Trophoblast cell (in vitro differentiated cells and primary cell): ENCODE measurements around the gene GPR135.
"Not testable (repeated sequence)": the region's sequence is repeated elsewhere in the genome, so short reads cannot be mapped to it uniquely, and the experiment has no call there.

ENCODE experiments used
- DNase-seq, 2 donors: peaks; one replicate each; pipeline ENCODE4 v3.0.0-alpha.2; 2016
- H2AFZ ChIP-seq: 2 replicates; pipeline ENCODE4 v1.6.1; 2013; ENCODE audit warnings: low read length, moderate library complexity, mild to moderate bottlenecking; ENCODE audit not compliant: insufficient read depth, poor library complexity
- H2AK5ac ChIP-seq: 2 replicates; pipeline ENCODE4 v1.6.1; 2013; ENCODE audit warnings: mild to moderate bottlenecking, low read length
- H2BK120ac ChIP-seq: 2 replicates; pipeline ENCODE4 v1.6.1; 2013; ENCODE audit warnings: low read length, mild to moderate bottlenecking, moderate library complexity; ENCODE audit not compliant: insufficient read depth, poor library complexity
- H2BK12ac ChIP-seq: 2 replicates; pipeline ENCODE4 v1.6.1; 2013; ENCODE audit warnings: mild to moderate bottlenecking, low read length, moderate library complexity
- H2BK5ac ChIP-seq: 2 replicates; pipeline ENCODE4 v1.6.1; 2013; ENCODE audit warnings: low read length, low read depth, moderate library complexity, mild to moderate bottlenecking; ENCODE audit not compliant: poor library complexity
- H3K14ac ChIP-seq: 2 replicates; pipeline ENCODE4 v1.6.1; 2013; ENCODE audit warnings: mild to moderate bottlenecking, low read length
- H3K18ac ChIP-seq: 2 replicates; pipeline ENCODE4 v1.6.1; 2013; ENCODE audit warnings: mild to moderate bottlenecking, low read length
- H3K23ac ChIP-seq: 2 replicates; pipeline ENCODE4 v1.6.1; 2013; ENCODE audit warnings: low read length
- H3K27ac ChIP-seq: 2 replicates; pipeline ENCODE4 v1.5.1; 2013; ENCODE audit warnings: low read depth, mild to moderate bottlenecking, inconsistent platforms, low read length, moderate library complexity
- H3K27me3 ChIP-seq: 2 replicates; pipeline ENCODE4 v1.6.1; 2013; ENCODE audit warnings: inconsistent platforms, mild to moderate bottlenecking, low read length, moderate library complexity; ENCODE audit not compliant: insufficient read depth
- H3K36me3 ChIP-seq, 2 experiments: 1 replicate in 1 of 2; 2 replicates in 1 of 2; pipeline ENCODE4 v1.6.1; 2013; ENCODE audit warnings: low read length in 2 of 2, mild to moderate bottlenecking in 2 of 2, moderate library complexity in 1 of 2; ENCODE audit not compliant: insufficient read depth in 2 of 2, control insufficient read depth in 1 of 2
- H3K4ac ChIP-seq: 2 replicates; pipeline ENCODE4 v1.6.1; 2013; ENCODE audit warnings: low read depth, mild to moderate bottlenecking, low read length, moderate library complexity
- H3K4me1 ChIP-seq, 2 experiments: 1 replicate in 1 of 2; 2 replicates in 1 of 2; pipeline ENCODE4 v1.6.1; 2013; ENCODE audit warnings: low read length in 2 of 2, mild to moderate bottlenecking in 2 of 2, moderate library complexity in 1 of 2; ENCODE audit not compliant: insufficient read depth in 2 of 2, control insufficient read depth in 1 of 2
- H3K4me2 ChIP-seq: 2 replicates; pipeline ENCODE4 v1.6.1; 2013; ENCODE audit warnings: inconsistent platforms, mild to moderate bottlenecking, low read length, moderate library complexity
- H3K4me3 ChIP-seq: 2 replicates; pipeline ENCODE4 v1.5.1; 2013; ENCODE audit warnings: mild to moderate bottlenecking, low read depth, low read length, inconsistent platforms
- H3K79me1 ChIP-seq: one replicate; pipeline ENCODE4 v1.6.1; 2013; ENCODE audit warnings: low read length
- H3K79me2 ChIP-seq: 2 replicates; pipeline ENCODE4 v1.6.1; 2013; ENCODE audit warnings: low read length, mild to moderate bottlenecking; ENCODE audit not compliant: control insufficient read depth, insufficient read depth, poor library complexity
- H3K9ac ChIP-seq: 2 replicates; pipeline ENCODE4 v1.6.1; 2013; ENCODE audit warnings: mild to moderate bottlenecking, low read length
- H3K9me3 ChIP-seq: 2 replicates; pipeline ENCODE4 v1.6.1; 2013; ENCODE audit warnings: low read depth, mild to moderate bottlenecking, control low read depth, inconsistent platforms, low read length; ENCODE audit not compliant: insufficient read depth
- H4K12ac ChIP-seq: 2 replicates; pipeline ENCODE4 v1.6.1; 2013; ENCODE audit warnings: low read depth, mild to moderate bottlenecking, low read length, moderate library complexity
- H4K8ac ChIP-seq: 2 replicates; pipeline ENCODE4 v1.6.1; 2013; ENCODE audit warnings: low read depth, mild to moderate bottlenecking, low read length, moderate library complexity
- H4K91ac ChIP-seq: one replicate; pipeline ENCODE4 v1.6.1; 2013; ENCODE audit warnings: low read depth, mild to moderate bottlenecking, low read length, moderate library complexity
- WGBS: extraction: QIAGEN DNeasy Blood & Tissue Kit; methylation state at CpG from one replicate; pipeline ENCODE4 v1.1.7; 2013; ENCODE audit warnings: missing lambda C conversion rate; ENCODE audit not compliant: insufficient read length, insufficient coverage; ENCODE audit errors: extremely low coverage; 5-methylcytosine and 5-hydroxymethylcytosine counted together

GPR135 gene

GRCh38 chr14:59451849-59452248, 13.3 kb downstream of the GPR135 start:
- Histone ChIP-seq H3K4me3 (no peak overlapping the region), H3K9me3 (no peaks in the 10 kb centered on the region), H3K4me1 (no peaks in the 10 kb centered on the region), H3K18ac (no peak overlapping the region), H4K12ac (no peak overlapping the region), H3K79me1 (no peaks in the 10 kb centered on the region), H2BK5ac (no peak overlapping the region), H3K4ac (no peak overlapping the region), H2AK5ac (no peak overlapping the region), H3K79me2 (peaks cover 1% of the 10 kb centered on the region), H3K14ac (no peak overlapping the region), H3K36me3 (no peaks in the 10 kb centered on the region), H4K91ac (no peak overlapping the region), H2AFZ (no peak overlapping the region), H3K27me3 (no peaks in the 10 kb centered on the region), H3K23ac (no peak overlapping the region), H3K27ac (no peak overlapping the region), H2BK12ac (no peak overlapping the region), H2BK120ac (no peak overlapping the region), H3K4me2 (no peak overlapping the region), H3K9ac (no peak overlapping the region), H4K8ac (no peak overlapping the region)
- no CpG with 5 or more reads among the region's 1 CpG for WGBS
- DNase-seq: no peak

- Histone ChIP-seq H3K36me3 (no peaks in the 10 kb centered on the region), H2BK5ac (no peak overlapping the region), H3K4me3 (no peak overlapping the region), H3K9me3 (no peaks in the 10 kb centered on the region), H3K4ac (no peak overlapping the region), H3K4me2 (no peak overlapping the region), H4K8ac (no peak overlapping the region), H3K27ac (no peak overlapping the region), H4K91ac (no peak overlapping the region), H2AFZ (no peak overlapping the region), H2BK12ac (no peak overlapping the region), H3K18ac (no peak overlapping the region), H3K23ac (no peak overlapping the region), H3K79me2 (peaks cover 1% of the 10 kb centered on the region), H3K79me1 (no peaks in the 10 kb centered on the region), H3K9ac (no peak overlapping the region), H4K12ac (no peak overlapping the region), H2BK120ac (no peak overlapping the region), H3K4me1 (no peaks in the 10 kb centered on the region), H3K27me3 (no peaks in the 10 kb centered on the region), H3K14ac (no peak overlapping the region), H2AK5ac (no peak overlapping the region)
- WGBS: no CpG with 5 or more reads among the region's 3 CpGs
- no peak for DNase-seq
Measured at GRCh38 chr14:59450716-59451115, 14.5 kb downstream of the GPR135 start.

GRCh38 chr14:59448673-59449072, 16.5 kb downstream of the GPR135 start:
- H3K27ac ChIP-seq, H3K4ac ChIP-seq, H2BK120ac ChIP-seq, H4K12ac ChIP-seq, H3K79me2 ChIP-seq, H3K9ac ChIP-seq, H3K79me1 ChIP-seq, H3K14ac ChIP-seq, H3K36me3 ChIP-seq, H2BK5ac ChIP-seq, H4K8ac ChIP-seq, H3K18ac ChIP-seq, H3K4me1 ChIP-seq, H2AK5ac ChIP-seq, H3K4me3 ChIP-seq, H3K23ac ChIP-seq, DNase-seq, H3K4me2 ChIP-seq, H3K27me3 ChIP-seq, H2AFZ ChIP-seq, H4K91ac ChIP-seq, H2BK12ac ChIP-seq, H3K9me3 ChIP-seq: not testable (repeated sequence)
- WGBS: no CpG with 5 or more reads among the region's 2 CpGs

- H3K27me3 ChIP-seq: no peaks in the 10 kb centered on the region
- H2AFZ ChIP-seq: no peak overlapping the region
- H3K18ac ChIP-seq: no peak overlapping the region
- no peak overlapping the region for H2BK12ac ChIP-seq
- no peak overlapping the region for H3K23ac ChIP-seq
- no peaks in the 10 kb centered on the region for H3K4me1 ChIP-seq
- H3K14ac ChIP-seq: no peak overlapping the region
- peak; percentile 80 to 95 for DNase-seq
- no peaks in the 10 kb centered on the region for H3K36me3 ChIP-seq
- no peaks in the 10 kb centered on the region for H3K9me3 ChIP-seq
- H3K79me1 ChIP-seq: no peaks in the 10 kb centered on the region
- H4K91ac ChIP-seq: no peak overlapping the region
- no peak overlapping the region for H3K27ac ChIP-seq
- no peak overlapping the region for H2BK120ac ChIP-seq
- no CpG with 5 or more reads among the region's 5 CpGs for WGBS
- no peak overlapping the region for H3K4me2 ChIP-seq
- H4K12ac ChIP-seq: no peak overlapping the region
- no peaks in the 10 kb centered on the region for H3K79me2 ChIP-seq
- H3K9ac ChIP-seq: no peak overlapping the region
- no peak overlapping the region for H3K4me3 ChIP-seq
- no peak overlapping the region for H3K4ac ChIP-seq
- no peak overlapping the region for H4K8ac ChIP-seq
- H2AK5ac ChIP-seq: no peak overlapping the region
- H2BK5ac ChIP-seq: no peak overlapping the region
Measured at GRCh38 chr14:59439256-59439965, 25.8 kb downstream of the GPR135 start.
